ENCODE data around the gene CHIA. TPM values are rescaled to one million over a fixed set of nuclear protein-coding genes. Genes with fewer than 3 reads are reported as not detected.

Gene CHIA
- total and polyA plus RNA-seq, 2 of the 8 experiments (the other 6 are each of a cell fraction or from before 2014, with no cell fraction given), result not detected

DNA sequence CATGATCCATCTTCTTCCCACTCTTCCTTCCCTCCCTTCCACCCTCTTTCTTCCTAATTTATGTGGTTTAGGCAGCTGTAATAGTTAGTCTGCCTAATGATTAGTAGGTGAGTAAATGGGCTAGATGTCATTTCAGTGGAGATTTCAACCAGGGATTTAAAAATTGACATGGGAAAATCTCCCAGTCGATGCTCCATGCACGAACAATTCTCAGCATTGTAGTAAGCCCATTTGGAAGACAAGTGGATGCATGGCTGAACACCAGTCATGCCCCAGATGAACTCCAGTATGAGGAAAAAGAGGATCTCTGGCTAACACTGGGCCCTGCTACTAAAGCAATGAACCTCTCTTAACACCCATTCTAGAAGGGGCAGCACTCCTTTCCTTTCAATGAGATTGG lies 37.9 kb upstream of the CHIA start (continued):
- TF ChIP-seq RAD21 (IDR thresholded peaks at IDR 0.05 in 1 of 2, conservative IDR thresholded peaks at IDR 0.05 in 1 of 2; ENCODE audit: low read depth in 2 of 2, low read length in 2 of 2), result no peak
- TF ChIP-seq RXRA (IDR thresholded peaks at IDR 0.05; ENCODE audit: insufficient read depth, low read depth, low read length), result no peak
- TF ChIP-seq KDM5A (IDR thresholded peaks at IDR 0.05; ENCODE audit: low read length), result no peak
